ENCODE measurements around the gene DOLK.

GRCh38 chr9:128945798-128946501 lies 1.5 kb downstream of the DOLK start:
- TF ChIP-seq ZNF274 (IDR thresholded peaks at IDR 0.05; ENCODE audit: low read depth, low read length) (no peak), YY1 (IDR thresholded peaks at IDR 0.05; ENCODE audit: insufficient read depth, insufficient read length) (no peak), SUZ12 (IDR thresholded peaks at IDR 0.05; ENCODE audit: extremely low read depth, insufficient read depth, insufficient read length) (no peak)
